ENCODE data around the gene TADA1.
"Not testable (repeated sequence)": the region's sequence is repeated elsewhere in the genome, so short reads cannot be mapped to it uniquely, and the experiment has no call there.

The TADA1 gene

DNA sequence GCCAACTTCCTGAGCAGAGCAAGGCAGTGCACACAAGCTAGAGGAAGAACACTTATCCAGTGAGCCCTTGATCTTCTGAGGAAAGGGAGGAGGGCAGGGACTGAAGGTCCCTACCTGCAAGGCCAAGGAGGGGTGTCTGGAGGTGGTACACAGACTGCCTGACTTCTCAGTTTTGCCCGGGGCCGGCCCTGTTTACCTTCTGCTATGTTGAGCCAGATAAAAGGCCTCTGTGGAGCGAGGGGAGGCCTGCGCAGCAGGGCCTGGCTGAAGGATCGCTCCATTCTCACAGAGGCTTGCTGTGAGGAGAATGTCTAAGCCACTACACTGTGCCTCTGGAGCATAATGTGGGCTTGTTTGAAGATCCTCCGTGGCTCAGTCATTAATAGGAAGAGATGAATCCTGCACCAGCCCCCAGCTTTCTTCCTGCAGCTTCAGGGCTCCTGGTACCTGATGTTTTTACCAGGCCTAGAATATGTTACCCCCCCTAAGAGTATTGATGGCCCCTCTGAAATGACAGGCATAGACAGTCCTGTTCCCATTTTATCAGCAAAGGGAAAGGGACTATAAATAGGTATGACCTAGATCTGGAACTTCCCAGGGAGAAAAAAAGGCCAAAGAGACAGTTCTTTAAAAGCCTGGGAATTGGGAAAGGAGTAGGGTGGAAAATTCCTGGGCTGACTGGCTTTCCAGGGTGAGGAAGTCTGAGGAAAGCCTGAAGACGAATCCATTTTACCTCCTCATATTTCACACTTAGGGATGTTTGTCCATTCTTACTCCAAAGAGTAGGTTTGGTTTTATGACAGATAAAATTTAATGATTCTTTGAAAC, 32.1 kb downstream of the TADA1 start:
- DNase-seq (ENCODE audit: low spot score): no peak

- DNase-seq (ENCODE audit: low spot score): no peak
These were observed 32.7 kb downstream of the TADA1 start for GRCh38 chr1:166843322-166843721.

- DNase-seq (ENCODE audit: low spot score): no peak
These were observed 35.5 kb downstream of the TADA1 start for GRCh38 chr1:166840309-166841274.

- peak; percentile 66 for DNase-seq (ENCODE audit: low spot score)
These were observed 36.3 kb downstream of the TADA1 start for GRCh38 chr1:166839600-166840308.

- peak; percentile 88 for DNase-seq (ENCODE audit: low spot score)
These were observed 37.1 kb downstream of the TADA1 start, which contains the start of gene POGK for GRCh38 chr1:166838766-166839599. TSS of gene POGK (plus strand) at chr1:166839475. CDS start at chr1:166840957, 1,482 bp downstream.

GRCh38 chr1:166836733-166837132, 39.3 kb downstream of the TADA1 start:
- no peak for DNase-seq (ENCODE audit: low spot score)

GRCh38 chr1:166829762-166830161, 46.3 kb downstream of the TADA1 start:
- DNase-seq (ENCODE audit: low spot score): not testable (repeated sequence)

GRCh38 chr1:166827426-166827825, 48.6 kb downstream of the TADA1 start:
- DNase-seq (ENCODE audit: low spot score): no peak

DNA sequence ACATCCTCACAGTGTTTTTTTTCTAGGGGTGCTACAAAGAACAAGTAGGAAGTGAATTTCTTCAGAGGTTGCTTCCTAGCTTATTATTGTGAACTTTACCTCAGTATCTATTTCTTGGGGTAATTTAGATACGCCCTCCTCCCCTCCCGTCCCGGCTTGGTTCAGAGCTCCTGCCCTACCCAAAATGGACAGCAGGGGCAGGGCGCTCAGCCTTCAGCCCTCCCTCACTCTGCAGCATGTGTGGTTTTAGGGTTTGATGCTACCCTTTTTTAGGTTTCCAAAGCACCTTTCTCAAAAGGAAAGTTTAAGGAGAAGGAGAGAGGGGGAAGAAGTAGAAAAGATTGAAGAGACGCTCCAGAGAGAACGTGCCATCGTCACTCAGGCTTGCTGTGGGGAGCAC, 53.7 kb downstream of the TADA1 start:
- no peak for DNase-seq (ENCODE audit: low spot score)

GRCh38 chr1:166819974-166820373, 56.1 kb downstream of the TADA1 start:
- DNase-seq (ENCODE audit: low spot score): no peak

- no peak for DNase-seq (ENCODE audit: low spot score)
These were observed 61.5 kb downstream of the TADA1 start for GRCh38 chr1:166814611-166815010.

- DNase-seq (ENCODE audit: low spot score): no peak
These were observed 62.4 kb downstream of the TADA1 start for GRCh38 chr1:166813508-166814223.

DNA sequence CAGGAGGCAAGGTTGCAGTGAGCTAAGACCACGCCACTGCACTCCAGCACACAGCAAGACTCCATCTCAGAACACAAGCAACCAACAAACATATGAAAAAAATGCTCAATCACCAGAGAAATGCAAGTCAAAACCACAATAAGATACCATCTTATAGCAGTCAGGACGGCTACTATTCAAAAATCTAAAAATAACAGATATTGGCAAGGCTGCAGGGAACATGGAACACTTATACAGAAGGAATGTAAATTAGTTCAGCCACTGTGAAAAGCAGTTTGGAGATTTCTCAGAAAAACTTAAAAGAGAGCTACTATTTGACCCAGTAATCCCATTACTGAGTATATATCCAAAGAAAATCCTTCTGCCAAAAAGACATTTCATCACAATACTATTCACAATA, 64.4 kb downstream of the TADA1 start:
- DNase-seq (ENCODE audit: low spot score): no peak

DNA sequence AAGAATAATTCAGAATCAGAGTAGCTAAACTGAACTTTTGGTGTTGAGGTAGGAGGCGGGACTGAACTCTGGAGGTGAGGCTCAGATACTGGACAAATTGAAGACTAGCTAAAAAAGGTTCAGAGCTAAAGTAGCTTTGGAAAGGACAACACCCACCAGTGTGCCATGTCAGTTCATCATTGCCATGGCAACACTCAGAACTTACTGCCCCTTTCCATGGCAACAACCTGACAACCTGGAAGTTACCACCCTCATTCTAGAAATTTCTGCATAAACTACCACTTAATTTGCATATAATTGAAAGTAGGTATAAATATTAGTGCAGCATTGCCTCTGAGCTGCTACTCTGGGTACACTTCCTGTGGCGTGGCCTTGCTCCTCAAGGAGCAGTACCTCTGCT, 67.1 kb downstream of the TADA1 start:
- no peak for DNase-seq (ENCODE audit: low spot score)
